Measurements from ENCODE around the gene SLC49A3.
A peak's percentile ranks its signal among the peaks of the same experiment; 100 is the strongest.
"Not testable (repeated sequence)": the region's sequence is repeated elsewhere in the genome, so short reads cannot be mapped to it uniquely, and the experiment has no call there.

The SLC49A3 gene

DNA sequence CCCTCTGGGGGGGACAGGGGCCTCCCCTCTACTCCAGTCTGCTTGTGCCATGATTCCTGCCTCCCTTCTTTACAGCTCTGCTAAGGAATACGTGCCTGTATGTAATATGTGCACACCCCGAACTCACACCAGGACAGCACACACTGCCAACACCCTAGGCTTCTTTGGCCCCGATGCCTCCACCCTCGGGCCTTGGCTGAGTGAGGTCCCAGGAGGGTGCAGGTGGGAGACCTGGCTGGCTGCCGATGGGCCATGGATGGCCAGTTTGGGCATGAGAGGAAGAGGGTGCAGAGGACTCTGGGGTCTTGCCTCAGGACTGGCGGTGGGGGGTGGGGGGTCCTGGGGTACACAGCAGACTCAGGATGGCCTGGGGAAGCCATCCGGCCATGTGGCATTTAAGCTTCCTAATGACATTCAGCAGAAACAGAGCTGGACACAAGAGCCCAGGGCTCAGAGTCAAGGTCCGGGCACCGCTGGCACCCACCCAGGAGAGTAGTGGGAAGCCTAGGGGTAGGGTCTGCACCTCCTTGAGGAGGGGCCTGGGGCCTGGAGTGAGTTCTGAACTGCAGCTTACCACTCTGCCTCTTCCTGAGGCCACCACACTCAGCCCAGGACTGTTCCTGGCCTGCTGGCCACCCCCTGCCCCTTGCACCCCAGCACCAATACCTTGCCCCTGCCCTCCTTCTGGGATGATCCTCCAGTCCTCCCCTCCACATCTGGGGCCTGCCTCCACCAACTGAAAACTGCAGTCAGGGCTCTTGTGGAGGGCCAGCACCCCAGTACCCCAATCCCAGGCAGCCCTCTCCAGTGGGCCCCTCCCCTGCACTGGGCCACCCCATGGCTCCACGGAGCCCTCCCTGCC is 14.6 kb upstream of the SLC49A3 start:
- DNase-seq (ENCODE audit: low spot score) = no peak

DNA sequence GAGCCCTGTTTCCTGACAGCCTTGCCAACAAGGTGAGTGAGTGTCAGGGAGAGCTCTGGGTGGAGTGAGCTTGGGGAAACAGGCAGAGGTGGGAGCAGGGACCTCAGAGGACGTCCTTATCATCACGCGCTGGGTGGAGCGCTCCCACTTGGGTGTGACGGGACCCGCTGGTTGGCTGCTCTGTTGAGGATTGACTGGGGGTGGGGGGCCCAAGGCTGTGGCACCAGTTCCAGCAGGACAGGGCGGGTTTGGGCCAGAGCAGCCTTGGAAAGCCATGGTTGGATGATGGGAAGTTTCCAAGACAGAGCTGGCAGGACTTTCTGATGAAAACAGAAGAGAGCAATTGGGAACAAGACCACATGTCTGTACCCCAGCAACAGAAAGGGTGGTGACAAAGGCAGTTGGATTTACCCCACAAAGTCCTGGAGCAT is 13.7 kb upstream of the SLC49A3 start:
- DNase-seq (ENCODE audit: low spot score) = no peak

GRCh38 chr4:700587-701264 is 11.8 kb upstream of the SLC49A3 start:
- DNase-seq (ENCODE audit: low spot score) = no peak

GRCh38 chr4:699816-700580 is 11.0 kb upstream of the SLC49A3 start:
- no peak for DNase-seq (ENCODE audit: low spot score)

DNA sequence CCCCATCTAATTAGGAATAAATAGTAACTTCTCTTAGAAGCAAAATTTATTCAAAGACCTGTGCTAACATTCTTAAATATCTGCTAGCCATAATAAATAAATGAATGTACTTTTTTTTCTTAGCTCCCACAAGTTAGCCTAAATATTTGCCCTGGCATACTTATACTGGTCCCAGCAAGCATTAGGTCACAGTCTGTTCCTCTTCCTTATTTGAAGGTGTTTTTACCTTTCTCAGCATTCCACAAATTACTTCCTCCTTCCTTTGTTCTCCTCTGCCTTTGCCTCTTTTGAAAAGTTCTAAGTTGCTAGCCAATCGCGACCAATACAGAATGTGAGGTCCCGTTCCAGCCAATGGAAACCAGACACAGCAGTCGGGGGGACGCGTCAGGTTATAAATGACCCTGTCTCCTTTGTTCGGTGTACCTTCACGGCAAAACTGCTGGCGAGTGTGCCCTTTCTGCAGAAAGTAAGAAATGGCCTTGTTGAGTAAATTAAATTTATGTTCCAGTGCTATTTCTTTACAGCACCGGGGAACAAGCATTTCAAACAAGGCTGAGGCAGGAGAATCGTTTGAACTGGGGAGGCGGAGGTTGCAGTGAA is 5.5 kb upstream of the SLC49A3 start:
- not testable (repeated sequence) for DNase-seq (ENCODE audit: low spot score)

DNA sequence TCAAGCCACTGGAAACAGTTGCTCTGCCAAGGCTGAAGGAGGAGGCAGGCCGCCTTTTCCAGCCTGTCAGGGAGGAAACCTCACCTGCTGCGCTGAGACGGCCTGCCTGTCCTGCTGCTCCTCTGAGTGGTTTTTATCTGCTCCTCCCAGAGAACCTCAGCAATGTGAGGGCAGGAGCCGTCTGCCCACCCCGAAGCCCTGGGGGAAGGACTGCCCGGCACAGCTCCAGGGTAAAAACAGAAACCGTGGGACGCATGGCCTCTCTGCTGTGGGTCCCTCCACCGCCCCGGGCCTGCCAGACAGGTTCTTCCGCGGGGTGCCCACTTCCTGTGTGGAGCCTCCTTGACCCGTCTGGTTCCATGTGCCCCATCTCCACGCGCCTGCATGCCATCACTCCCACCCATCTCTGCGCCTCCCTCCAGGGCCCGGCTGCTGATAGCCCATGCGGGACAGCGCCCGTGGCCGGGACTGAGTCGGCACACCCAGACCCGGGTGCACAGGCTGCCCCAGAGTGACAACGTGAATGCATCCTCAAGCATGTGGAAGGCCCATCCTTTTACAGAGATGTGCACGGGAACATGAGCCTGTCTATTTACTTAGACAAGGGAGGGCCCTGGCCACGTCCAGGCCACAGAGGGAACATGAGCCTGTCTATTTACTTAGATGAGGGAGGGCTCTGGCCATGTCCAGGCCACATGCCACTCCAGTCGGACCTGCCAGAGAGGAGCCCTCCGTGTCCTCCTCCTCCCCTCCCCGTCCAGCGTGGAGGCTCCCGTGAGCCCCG is 4.0 kb upstream of the SLC49A3 start:
- DNase-seq (ENCODE audit: low spot score) = no peak

DNA sequence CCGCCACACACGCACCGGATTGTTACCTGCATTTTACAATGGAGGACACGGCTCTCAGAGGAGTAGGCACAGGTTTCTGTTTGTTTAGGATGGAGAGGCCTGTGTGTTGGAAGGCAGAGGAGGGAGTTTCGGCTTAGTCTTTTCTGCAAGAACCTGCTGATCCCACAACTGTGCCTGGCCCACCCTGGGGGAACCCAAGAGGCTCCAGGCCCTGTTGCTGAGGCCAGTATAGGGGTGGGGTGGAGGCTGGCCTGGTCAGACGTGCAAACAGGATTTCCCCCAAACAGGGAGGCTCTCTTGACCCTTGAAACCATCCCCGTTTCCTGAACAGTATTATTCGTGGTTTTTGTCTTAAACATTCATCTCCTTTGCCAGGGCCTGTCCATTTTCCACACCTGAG is 772 bp upstream of the SLC49A3 start:
- DNase-seq (ENCODE audit: low spot score) = no peak

DNA sequence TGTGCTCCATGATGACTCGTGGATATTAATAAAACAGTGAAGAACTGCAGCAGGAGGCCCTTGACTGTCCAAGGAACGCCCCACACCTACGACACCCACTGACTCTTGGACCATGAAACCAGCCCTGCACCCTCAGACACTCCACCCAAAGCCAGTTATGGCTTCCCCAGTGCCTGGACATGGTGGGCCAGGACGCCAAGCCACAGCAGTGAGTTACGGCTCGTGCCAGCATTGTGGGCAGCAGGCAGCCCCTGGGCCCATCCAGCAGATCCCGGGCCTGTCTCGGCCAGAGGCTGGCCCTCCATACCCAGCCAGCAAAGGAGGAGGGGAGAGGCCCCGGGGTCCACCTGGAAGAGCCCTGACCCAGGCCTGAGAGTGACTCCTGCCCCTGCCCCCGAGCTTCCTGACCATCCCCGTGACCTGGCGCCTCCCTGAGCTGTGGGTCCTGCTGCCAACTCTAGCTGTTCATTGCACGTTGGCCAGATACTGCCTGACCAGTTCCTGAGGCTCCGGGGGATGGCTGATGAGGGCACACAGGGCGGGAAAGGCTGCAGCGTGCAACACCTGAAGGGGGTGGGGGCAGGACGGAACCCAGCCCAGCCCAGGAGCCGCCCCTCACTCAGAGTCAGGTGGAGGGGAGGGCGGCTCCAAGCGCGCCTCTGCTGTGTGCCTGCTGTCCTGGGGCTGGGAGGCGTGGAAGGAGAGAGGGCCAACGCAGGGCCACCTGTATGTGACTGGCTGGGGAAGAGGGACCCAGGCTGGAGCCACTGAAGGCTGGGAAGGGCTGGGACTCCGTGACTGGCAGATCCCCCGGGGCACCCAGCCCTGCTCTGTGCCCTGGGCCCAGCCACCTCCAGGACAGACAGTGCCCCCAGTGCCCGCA is 739 bp downstream of the SLC49A3 start:
- no peak for DNase-seq (ENCODE audit: low spot score)

GRCh38 chr4:687048-687970 is 1.6 kb downstream of the SLC49A3 start:
- DNase-seq (ENCODE audit: low spot score) = no peak

DNA sequence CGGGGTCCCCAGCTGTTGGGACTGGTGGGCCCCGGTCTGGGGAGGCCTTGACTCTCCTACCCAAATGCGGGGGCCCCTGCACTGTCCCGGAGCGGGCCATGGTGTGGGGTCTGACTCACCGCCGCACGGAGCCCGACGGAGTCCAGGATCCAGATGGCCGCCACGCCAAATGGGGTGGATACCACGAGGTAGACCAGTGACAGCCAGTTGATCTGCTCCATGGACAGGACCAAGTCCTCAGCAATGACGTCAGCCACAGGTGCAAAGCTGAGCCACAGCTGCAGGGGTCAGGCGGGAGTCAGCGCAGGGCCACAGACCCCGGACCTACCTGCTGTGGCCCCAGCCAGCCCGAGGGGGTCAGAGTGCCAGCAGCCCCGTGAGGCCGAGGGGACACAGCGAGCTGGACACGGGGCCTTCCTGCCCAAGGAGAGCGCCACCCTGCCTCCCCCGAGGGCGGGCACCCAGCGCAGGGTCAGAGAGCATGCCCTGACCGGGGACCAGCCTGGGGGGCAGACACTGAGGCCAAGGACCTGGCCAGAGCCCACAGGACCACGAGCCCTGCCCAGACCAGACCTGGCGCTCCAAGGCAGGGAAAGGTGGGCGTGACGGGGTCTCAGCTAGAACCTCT is 2.4 kb downstream of the SLC49A3 start:
- DNase-seq (ENCODE audit: low spot score) = no peak

DNA sequence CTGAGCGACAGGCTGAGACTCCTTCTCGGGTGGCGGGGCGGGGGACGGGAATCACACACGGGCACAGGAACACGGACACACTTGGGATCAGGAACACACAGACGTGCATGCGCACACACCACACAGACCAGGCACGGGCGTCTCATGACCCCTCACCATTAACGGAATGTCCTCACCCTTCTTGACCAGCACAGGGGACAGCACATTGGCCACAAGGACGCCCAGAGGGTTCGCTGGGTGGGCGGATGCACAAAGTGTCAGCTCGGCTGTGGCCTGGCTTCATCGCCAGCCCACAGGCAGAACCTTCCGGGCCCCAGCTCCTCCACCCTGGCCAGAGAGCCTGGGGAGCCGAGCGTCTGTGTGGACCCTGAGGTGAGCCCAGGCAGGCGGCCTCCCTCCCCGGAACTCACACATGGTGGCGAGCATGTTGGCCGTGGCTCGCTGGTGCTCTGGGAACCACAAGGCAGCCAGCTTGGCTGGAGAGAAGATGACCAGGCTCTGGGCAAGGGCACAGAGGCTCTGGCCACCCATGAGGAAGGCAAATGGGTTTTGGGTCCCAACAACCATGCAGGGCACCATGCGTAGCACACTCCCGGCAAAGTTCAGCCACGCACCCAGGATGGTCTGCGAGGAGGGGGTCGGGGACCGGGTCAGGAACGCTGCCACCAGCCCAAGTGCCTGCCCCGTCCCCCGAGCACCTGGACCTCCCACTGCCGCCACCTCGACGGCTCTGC is 3.1 kb downstream of the SLC49A3 start:
- DNase-seq (ENCODE audit: low spot score) = no peak

DNA sequence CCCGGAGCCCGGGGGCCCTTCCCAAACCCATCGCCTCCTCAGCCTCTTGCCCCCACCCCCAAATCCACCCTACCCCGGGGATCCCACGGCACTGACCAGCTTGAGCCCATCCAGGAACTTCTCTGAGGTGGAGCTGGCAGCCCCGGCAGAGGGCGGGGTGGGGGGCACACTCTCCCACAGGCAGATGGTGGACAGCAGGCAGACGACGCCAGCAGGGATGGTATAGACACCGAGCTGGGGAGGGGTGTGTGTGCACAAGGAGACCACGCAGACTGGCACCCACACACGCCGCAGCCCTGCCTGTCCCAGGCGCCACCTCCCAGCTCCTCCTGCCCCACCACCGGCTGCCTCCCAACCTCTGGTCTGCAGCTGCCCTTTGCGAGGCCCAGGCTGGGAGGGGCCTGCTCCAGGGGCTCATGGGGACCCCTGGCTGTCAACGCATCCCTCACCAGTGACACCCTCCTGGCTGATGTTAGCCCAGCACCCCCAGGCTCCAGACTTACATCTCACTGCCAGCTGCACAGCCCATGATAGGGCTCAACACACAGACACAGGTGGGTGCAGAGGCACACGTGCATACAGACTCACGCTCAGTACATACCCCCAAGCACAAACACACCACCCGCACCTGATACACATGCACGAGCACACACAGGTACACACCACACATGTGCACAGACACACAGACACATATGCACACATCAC is 4.2 kb downstream of the SLC49A3 start:
- DNase-seq (ENCODE audit: low spot score) = no peak

GRCh38 chr4:683982-684622 is 4.8 kb downstream of the SLC49A3 start:
- peak; percentile 65 for DNase-seq (ENCODE audit: low spot score)

GRCh38 chr4:683247-683897 is 5.6 kb downstream of the SLC49A3 start:
- no peak for DNase-seq (ENCODE audit: low spot score)

- no peak for DNase-seq (ENCODE audit: low spot score)
Measured at GRCh38 chr4:682490-683172, 6.3 kb downstream of the SLC49A3 start.

Measured in cerebellar cortex (tissue), 1 donor.